ENCODE measurements around the gene ARID1B. TPM values are rescaled to one million over a fixed set of nuclear protein-coding genes. Genes with fewer than 3 reads are reported as not detected.

ARID1B gene
- total RNA-seq, 1 experiment from 2014 or later: 58.8 TPM

DNA sequence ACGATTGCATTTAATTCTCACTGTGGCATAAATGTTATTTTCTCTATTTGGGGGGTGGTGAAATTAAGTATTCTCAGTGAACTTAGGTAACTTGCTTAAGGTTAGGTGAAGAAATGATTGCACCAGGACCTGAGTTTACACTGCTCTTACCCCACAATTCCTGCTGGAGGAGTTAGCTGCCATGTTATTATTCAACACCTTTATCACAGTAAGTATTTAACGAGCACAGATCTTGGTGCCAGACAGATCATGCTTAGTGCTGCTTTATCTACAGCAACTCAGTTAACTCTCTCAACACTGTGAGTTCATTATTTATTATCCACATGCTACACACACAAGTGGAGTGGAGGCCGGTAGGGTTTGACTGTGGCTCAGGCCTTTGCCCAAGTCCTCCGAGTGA lies 296.4 kb downstream of the ARID1B start:
- intact Hi-C loops (cut with micrococcal nuclease; ENCODE audit: unreplicated experiment): no loop called here
- Mint-ChIP-seq H3K4me3 (ENCODE audit: unreplicated experiment) (no peak overlapping the region), H3K27ac (ENCODE audit: unreplicated experiment) (no peak overlapping the region), H3K9me3 (ENCODE audit: unreplicated experiment) (no peaks in the 10 kb centered on the region), H3K27me3 (ENCODE audit: insufficient read depth, unreplicated experiment) (no peaks in the 10 kb centered on the region), H3K36me3 (ENCODE audit: insufficient read depth, unreplicated experiment) (peaks cover 4% of the 10 kb centered on the region), H3K4me1 (ENCODE audit: low read depth, unreplicated experiment) (peaks cover 10% of the 10 kb centered on the region)
- Histone ChIP-seq H3K27me3 (replicated peaks; ENCODE audit: control insufficient read depth, insufficient read depth, low read length) (no peaks in the 10 kb centered on the region), H3K4me1 (peaks cover 5% of the 10 kb centered on the region; the same call in 1 of the 2 replicates), H3K9me3 (no peaks in the 10 kb centered on the region), H3K36me3 (ENCODE audit: control insufficient read depth, insufficient read depth, low read length) (no peaks in the 10 kb centered on the region), H3K4me3 (ENCODE audit: low read depth, low read length) (no peak overlapping the region)
- CTCF ChIA-PET: no interaction called here
- POLR2A ChIA-PET: no interaction called here
- TF ChIP-seq, protein P1, sequence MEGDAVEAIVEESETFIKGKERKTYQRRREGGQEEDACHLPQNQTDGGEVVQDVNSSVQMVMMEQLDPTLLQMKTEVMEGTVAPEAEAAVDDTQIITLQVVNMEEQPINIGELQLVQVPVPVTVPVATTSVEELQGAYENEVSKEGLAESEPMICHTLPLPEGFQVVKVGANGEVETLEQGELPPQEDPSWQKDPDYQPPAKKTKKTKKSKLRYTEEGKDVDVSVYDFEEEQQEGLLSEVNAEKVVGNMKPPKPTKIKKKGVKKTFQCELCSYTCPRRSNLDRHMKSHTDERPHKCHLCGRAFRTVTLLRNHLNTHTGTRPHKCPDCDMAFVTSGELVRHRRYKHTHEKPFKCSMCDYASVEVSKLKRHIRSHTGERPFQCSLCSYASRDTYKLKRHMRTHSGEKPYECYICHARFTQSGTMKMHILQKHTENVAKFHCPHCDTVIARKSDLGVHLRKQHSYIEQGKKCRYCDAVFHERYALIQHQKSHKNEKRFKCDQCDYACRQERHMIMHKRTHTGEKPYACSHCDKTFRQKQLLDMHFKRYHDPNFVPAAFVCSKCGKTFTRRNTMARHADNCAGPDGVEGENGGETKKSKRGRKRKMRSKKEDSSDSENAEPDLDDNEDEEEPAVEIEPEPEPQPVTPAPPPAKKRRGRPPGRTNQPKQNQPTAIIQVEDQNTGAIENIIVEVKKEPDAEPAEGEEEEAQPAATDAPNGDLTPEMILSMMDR (IDR thresholded peaks at IDR 0.05; ENCODE audit: insufficient read depth in 1 of 2, low read depth in 1 of 2, low read length in 1 of 2, severe bottlenecking in 1 of 2, unreplicated experiment in 1 of 2): no peak
- BruUV-seq (replicated peaks): no TSS peak
- no peak for DNase-seq

DNA sequence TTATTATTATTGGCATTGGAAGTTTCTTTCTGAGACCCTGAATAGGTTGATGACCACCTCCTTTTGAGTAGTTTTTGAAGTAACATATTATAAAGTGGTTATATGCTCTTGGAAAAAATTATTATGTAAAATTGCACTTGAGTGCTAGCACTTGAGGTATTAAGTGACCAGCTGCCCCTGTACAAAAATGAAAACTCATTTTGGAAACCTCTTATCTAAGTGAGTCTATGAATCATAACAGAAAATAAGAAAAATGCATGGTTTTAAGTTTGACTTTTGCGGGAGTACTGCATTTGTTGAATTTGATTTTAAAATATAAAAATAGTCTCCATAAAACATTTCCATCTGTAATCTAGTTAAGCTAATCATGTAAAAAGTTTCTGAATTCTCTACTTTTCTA lies 297.8 kb downstream of the ARID1B start:
- Histone ChIP-seq H3K4me3 (ENCODE audit: low read depth, low read length) (no peak overlapping the region), H3K36me3 (ENCODE audit: control insufficient read depth, insufficient read depth, low read length) (no peaks in the 10 kb centered on the region), H3K27me3 (replicated peaks; ENCODE audit: control insufficient read depth, insufficient read depth, low read length) (no peaks in the 10 kb centered on the region), H3K4me1 (no peaks in the 10 kb centered on the region), H3K9me3 (no peaks in the 10 kb centered on the region)
- Mint-ChIP-seq H3K9me3 (ENCODE audit: unreplicated experiment) (no peaks in the 10 kb centered on the region), H3K27ac (ENCODE audit: unreplicated experiment) (no peak overlapping the region), H3K36me3 (ENCODE audit: insufficient read depth, unreplicated experiment) (peaks cover 4% of the 10 kb centered on the region), H3K4me1 (ENCODE audit: low read depth, unreplicated experiment) (peaks cover 10% of the 10 kb centered on the region), H3K4me3 (ENCODE audit: unreplicated experiment) (no peak overlapping the region), H3K27me3 (ENCODE audit: insufficient read depth, unreplicated experiment) (no peaks in the 10 kb centered on the region)
- DNase-seq: no peak
- intact Hi-C loops (cut with micrococcal nuclease; ENCODE audit: unreplicated experiment): no loop called here
- TF ChIP-seq, protein P1 (IDR thresholded peaks at IDR 0.05; ENCODE audit: insufficient read depth in 1 of 2, low read depth in 1 of 2, low read length in 1 of 2, severe bottlenecking in 1 of 2, unreplicated experiment in 1 of 2): no peak
- BruUV-seq (replicated peaks): no TSS peak
- ChIA-PET POLR2A (no interaction called here), CTCF (no interaction called here)

DNA sequence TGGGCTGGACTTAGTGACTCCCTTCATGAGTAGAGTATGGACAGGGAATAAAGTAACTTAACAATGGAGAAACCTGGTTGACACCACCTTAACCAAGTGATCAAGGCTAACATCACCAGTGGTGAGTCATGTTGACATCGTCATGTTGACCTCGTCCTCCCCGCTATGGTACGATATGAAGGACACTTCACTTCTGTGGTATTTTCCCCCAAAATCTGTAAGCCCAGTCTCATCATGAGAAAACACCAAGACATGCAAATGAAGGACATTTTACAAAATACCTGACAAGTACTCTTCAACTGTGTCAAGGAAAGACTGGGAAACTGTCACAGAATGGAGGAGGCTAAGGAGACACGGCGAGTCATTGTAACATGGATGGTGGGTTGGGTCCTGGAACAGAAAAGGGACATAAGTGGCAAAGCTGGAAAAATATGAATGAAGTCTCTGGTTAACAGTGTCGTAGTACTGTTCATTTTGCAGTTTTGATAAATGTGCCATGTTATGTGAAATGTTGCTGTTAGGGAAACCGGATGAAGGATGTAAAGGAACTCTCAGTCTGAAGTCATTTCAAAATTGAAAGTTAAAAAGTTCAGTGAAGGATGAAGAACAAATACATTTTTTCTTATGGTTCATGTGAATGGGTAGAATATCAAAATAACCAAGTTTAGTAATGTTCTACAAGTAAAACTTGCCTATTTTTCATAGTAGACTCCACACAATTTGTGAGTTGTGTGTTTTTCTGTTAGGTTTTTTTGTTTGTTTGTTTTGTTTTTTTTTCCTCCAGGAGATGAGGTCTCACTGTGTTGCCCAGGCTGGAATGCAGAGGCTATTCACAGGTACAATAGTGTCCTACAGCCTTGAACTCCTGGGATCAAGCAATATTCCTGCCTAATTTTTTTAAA lies 298.6 kb downstream of the ARID1B start:
- intact Hi-C loops (cut with micrococcal nuclease; ENCODE audit: unreplicated experiment): no loop called here
- no peak for DNase-seq
- H3K27ac Mint-ChIP-seq (ENCODE audit: unreplicated experiment): no peak overlapping the region

More for the DNA sequence above, 298.6 kb downstream of the ARID1B start:
- Mint-ChIP-seq H3K4me3 (ENCODE audit: unreplicated experiment) (no peak overlapping the region), H3K9me3 (ENCODE audit: unreplicated experiment) (no peaks in the 10 kb centered on the region), H3K36me3 (ENCODE audit: insufficient read depth, unreplicated experiment) (peaks cover 4% of the 10 kb centered on the region), H3K27me3 (ENCODE audit: insufficient read depth, unreplicated experiment) (no peaks in the 10 kb centered on the region), H3K4me1 (ENCODE audit: low read depth, unreplicated experiment) (peaks cover 3% of the 10 kb centered on the region)
- TF ChIP-seq, protein P1 (IDR thresholded peaks at IDR 0.05; ENCODE audit: insufficient read depth in 1 of 2, low read depth in 1 of 2, low read length in 1 of 2, severe bottlenecking in 1 of 2, unreplicated experiment in 1 of 2): no peak
- H3K36me3 ChIP-seq (ENCODE audit: control insufficient read depth, insufficient read depth, low read length): no peaks in the 10 kb centered on the region
- H3K9me3 ChIP-seq: no peaks in the 10 kb centered on the region
- no peak overlapping the region for H3K4me3 ChIP-seq (ENCODE audit: low read depth, low read length)
- no peaks in the 10 kb centered on the region for H3K4me1 ChIP-seq
- CTCF ChIA-PET: no interaction called here
- no peaks in the 10 kb centered on the region for H3K27me3 ChIP-seq (replicated peaks; ENCODE audit: control insufficient read depth, insufficient read depth, low read length)
- BruUV-seq (replicated peaks): no TSS peak
- POLR2A ChIA-PET: no interaction called here

Data from Caco-2 (cell line).